H9 (cell line): Measurements from ENCODE around the gene GALNS. TPM values are rescaled to one million over a fixed set of nuclear protein-coding genes. Genes with fewer than 3 reads are reported as not detected.
A peak's percentile ranks its signal among the peaks of the same experiment; 100 is the strongest.

Source experiments
- DNase-seq: peaks from one replicate; pipeline ENCODE4 v3.0.0-alpha.2; 2017
- H2AFZ ChIP-seq: one replicate; pipeline ENCODE4 v1.6.1; 2013; ENCODE audit warnings: mild to moderate bottlenecking, low read length, control low read depth, moderate library complexity
- H2AK5ac ChIP-seq: 2 replicates; pipeline ENCODE4 v1.6.1; 2013; ENCODE audit warnings: low read length, control low read depth, mixed read lengths; ENCODE audit not compliant: insufficient read length
- H2BK120ac ChIP-seq: one replicate; pipeline ENCODE4 v1.6.1; 2013; ENCODE audit warnings: low read depth, mild to moderate bottlenecking, low read length, control low read depth, inconsistent platforms; ENCODE audit not compliant: poor library complexity, severe bottlenecking
- H2BK12ac ChIP-seq: 2 replicates; pipeline ENCODE4 v1.6.1; 2013; ENCODE audit warnings: low read length, control low read depth, mixed read lengths, low read depth; ENCODE audit not compliant: insufficient read length
- H2BK15ac ChIP-seq: 2 replicates; pipeline ENCODE4 v1.6.1; 2013; ENCODE audit warnings: low read depth, low read length, control low read depth
- H2BK20ac ChIP-seq: one replicate; pipeline ENCODE4 v1.6.1; 2013; ENCODE audit warnings: low read depth, mild to moderate bottlenecking, low read length, control low read depth, inconsistent platforms; ENCODE audit not compliant: poor library complexity, severe bottlenecking
- H2BK5ac ChIP-seq: 2 replicates; pipeline ENCODE4 v1.6.1; 2013; ENCODE audit warnings: low read length, control low read depth, mixed read lengths; ENCODE audit not compliant: insufficient read length
- H3K14ac ChIP-seq: 2 replicates; pipeline ENCODE4 v1.6.1; 2013; ENCODE audit warnings: low read length, control low read depth; ENCODE audit not compliant: insufficient read depth
- H3K18ac ChIP-seq: 2 replicates; pipeline ENCODE4 v1.6.1; 2013; ENCODE audit warnings: low read depth, mild to moderate bottlenecking, mixed read lengths, low read length, control low read depth; ENCODE audit not compliant: insufficient read length
- H3K23ac ChIP-seq: 2 replicates; pipeline ENCODE4 v1.6.1; 2013; ENCODE audit warnings: low read length, control low read depth, mixed read lengths, low read depth; ENCODE audit not compliant: insufficient read length
- H3K23me2 ChIP-seq: 2 replicates; pipeline ENCODE4 v1.6.1; 2013; ENCODE audit warnings: low read depth, mild to moderate bottlenecking, mixed read lengths, low read length, control low read depth; ENCODE audit not compliant: insufficient read length, poor library complexity, severe bottlenecking
- H3K27ac ChIP-seq: 2 replicates; pipeline ENCODE4 v1.5.1; 2013; ENCODE audit warnings: low read length, control low read depth, mixed read lengths, low read depth; ENCODE audit not compliant: insufficient read length
- H3K27me3 ChIP-seq: 2 replicates; pipeline ENCODE4 v1.6.1; 2013; ENCODE audit warnings: low read length, control low read depth, inconsistent platforms; ENCODE audit not compliant: insufficient read depth
- H3K4ac ChIP-seq: 2 replicates; pipeline ENCODE4 v1.6.1; 2013; ENCODE audit warnings: low read depth, mild to moderate bottlenecking, control low read depth, inconsistent platforms, low read length, moderate library complexity
- H3K4me1 ChIP-seq: 2 replicates; pipeline ENCODE4 v1.6.1; 2013; ENCODE audit warnings: low read length, control low read depth, inconsistent platforms; ENCODE audit not compliant: insufficient read depth
- H3K4me2 ChIP-seq: 2 replicates; pipeline ENCODE4 v1.6.1; 2013; ENCODE audit warnings: low read length, control low read depth, mixed read lengths; ENCODE audit not compliant: insufficient read length, insufficient read depth
- H3K56ac ChIP-seq: 2 replicates; pipeline ENCODE4 v1.6.1; 2013; ENCODE audit warnings: low read depth, mild to moderate bottlenecking, mixed read lengths, low read length, control low read depth; ENCODE audit not compliant: insufficient read length
- H3K79me1 ChIP-seq: 2 replicates; pipeline ENCODE4 v1.6.1; 2013; ENCODE audit warnings: low read depth, mild to moderate bottlenecking, moderate library complexity, low read length, control low read depth, inconsistent platforms; ENCODE audit not compliant: insufficient read depth, poor library complexity, severe bottlenecking
- H3K79me2 ChIP-seq: 2 replicates; pipeline ENCODE4 v1.6.1; 2013; ENCODE audit warnings: low read length, control low read depth, inconsistent platforms; ENCODE audit not compliant: insufficient read depth
- H3K9ac ChIP-seq: 2 replicates; pipeline ENCODE4 v1.6.1; 2013; ENCODE audit warnings: low read length, control low read depth, mixed read lengths; ENCODE audit not compliant: insufficient read length; ENCODE audit errors: extremely low read depth
- H3K9me3 ChIP-seq: one replicate; pipeline ENCODE4 v1.6.1; 2013; ENCODE audit warnings: low read depth, low read length, inconsistent platforms; ENCODE audit not compliant: control insufficient read depth
- H3T11ph ChIP-seq: one replicate; pipeline ENCODE4 v1.6.1; 2013; ENCODE audit warnings: mild to moderate bottlenecking, low read length, control low read depth, inconsistent platforms
- H4K20me1 ChIP-seq: one replicate; pipeline ENCODE4 v1.6.1; 2013; ENCODE audit not compliant: control insufficient read depth, insufficient read length, insufficient read depth
- H4K5ac ChIP-seq: 2 replicates; pipeline ENCODE4 v1.6.1; 2013; ENCODE audit warnings: low read depth, mild to moderate bottlenecking, mixed read lengths, low read length, control low read depth; ENCODE audit not compliant: insufficient read length
- H4K8ac ChIP-seq: replicated peaks from 2 replicates; pipeline ENCODE4 v1.6.1; 2013; ENCODE audit warnings: low read length, control low read depth, mixed read lengths, low read depth; ENCODE audit not compliant: insufficient read length
- H4K91ac ChIP-seq: 2 replicates; pipeline ENCODE4 v1.6.1; 2013; ENCODE audit warnings: low read depth, mild to moderate bottlenecking, moderate library complexity, mixed read lengths, low read length, control low read depth; ENCODE audit not compliant: insufficient read length
- H3K27ac Mint-ChIP-seq, 3 experiments: 2 replicates in 2 of 3; 3 replicates in 1 of 3; pipeline ENCODE4 v1.8.0; 2020 to 2021; ENCODE audit warnings: mixed read lengths in 3 of 3, mild to moderate bottlenecking in 1 of 3, moderate library complexity in 1 of 3
- H3K27me3 Mint-ChIP-seq: 2 replicates; pipeline ENCODE4 v1.8.0; 2021; ENCODE audit warnings: low read depth, mild to moderate bottlenecking, moderate library complexity, mixed read lengths
- H3K36me3 Mint-ChIP-seq, 3 experiments: 2 replicates in 2 of 3; 3 replicates in 1 of 3; pipeline ENCODE4 v1.8.0; 2020 to 2021; ENCODE audit warnings: low read depth in 3 of 3, mixed read lengths in 3 of 3; ENCODE audit not compliant: insufficient read depth in 1 of 3
- H3K4me1 Mint-ChIP-seq, 2 experiments: 2 replicates each; pipeline ENCODE4 v1.8.0; 2020; ENCODE audit warnings: mixed read lengths in 2 of 2
- H3K4me3 Mint-ChIP-seq, 2 experiments: 2 replicates in 1 of 2; 3 replicates in 1 of 2; pipeline ENCODE4 v1.8.0; 2020 to 2021; ENCODE audit warnings: mild to moderate bottlenecking in 2 of 2, mixed read lengths in 2 of 2, moderate library complexity in 1 of 2
- H3K9me3 Mint-ChIP-seq, 2 experiments: 2 replicates in 1 of 2; 3 replicates in 1 of 2; pipeline ENCODE4 v1.8.0; 2020; ENCODE audit warnings: mild to moderate bottlenecking in 2 of 2, mixed read lengths in 2 of 2, moderate library complexity in 1 of 2
- CTCF ChIP-seq: fragments of 200-600 bp; sonication (generic); conservative IDR thresholded peaks from 3 replicates; pipeline ENCODE4 v1.8.0; 2021; ENCODE audit warnings: antibody characterized with exemption, mild to moderate bottlenecking
- WGBS: extraction: QIAGEN DNeasy Blood & Tissue Kit; methylation state at CpG from one replicate; pipeline ENCODE4 v1.1.7; 2013; ENCODE audit warnings: missing lambda C conversion rate, low lambda C conversion rate, mixed read lengths; ENCODE audit not compliant: insufficient read length; ENCODE audit errors: extremely low coverage; 5-methylcytosine and 5-hydroxymethylcytosine counted together
- total RNA-seq: library from RNA; stranded (reverse); gene quantifications from 2 replicates; pipeline ENCODE4 v1.2.1, GENCODE V29; 2021

Gene GALNS
- total RNA-seq, 1 experiment from 2014 or later: 20.3 TPM

- no peak overlapping the region for H2BK5ac ChIP-seq
- H4K20me1 ChIP-seq: no peaks in the 10 kb centered on the region
- Mint-ChIP-seq H3K27ac (peak overlapping the region in 1 of 3 experiments; percentile 64; a peak in 1 of 7 replicates), H3K4me3 (no peak overlapping the region), H3K27me3 (no peaks in the 10 kb centered on the region), H3K9me3 (no peaks in the 10 kb centered on the region), H3K4me1 (no peaks in the 10 kb centered on the region), H3K36me3 (peaks cover 4 to 16% (median 13%) of the 10 kb centered on the region in 3 experiments; a peak in 6 of 7 replicates)
- no peaks in the 10 kb centered on the region for H3K23me2 ChIP-seq
- no peak overlapping the region for H3K18ac ChIP-seq
- H4K91ac ChIP-seq: no peak overlapping the region
- DNase-seq: no peak
- no peak overlapping the region for H4K8ac ChIP-seq
- no peak overlapping the region for H2BK20ac ChIP-seq
- no peak overlapping the region for H2BK12ac ChIP-seq
- H4K5ac ChIP-seq: no peak overlapping the region
- H3K14ac ChIP-seq: no peak overlapping the region
- no peak overlapping the region for H2BK120ac ChIP-seq
- no peaks in the 10 kb centered on the region for H3K27me3 ChIP-seq
- no peaks in the 10 kb centered on the region for H3K79me2 ChIP-seq
- no peak overlapping the region for H3K4ac ChIP-seq
- H3K4me2 ChIP-seq: no peak overlapping the region
- no peaks in the 10 kb centered on the region for H3K79me1 ChIP-seq
- no peak overlapping the region for H3K23ac ChIP-seq
- H3K27ac ChIP-seq: no peak overlapping the region
- TF ChIP-seq CTCF: no peak
- no peak overlapping the region for H2AK5ac ChIP-seq
- H3T11ph ChIP-seq: no peak overlapping the region
- no peak overlapping the region for H3K56ac ChIP-seq
- no CpG with 5 or more reads among the region's 17 CpGs for WGBS
- H3K9ac ChIP-seq: no peak overlapping the region
- no peak overlapping the region for H2AFZ ChIP-seq
- no peaks in the 10 kb centered on the region for H3K9me3 ChIP-seq
- no peaks in the 10 kb centered on the region for H3K4me1 ChIP-seq
- H2BK15ac ChIP-seq: no peak overlapping the region
Observed at GRCh38 chr16:88836791-88837190, 20.0 kb downstream of the GALNS start.
